ENCODE data around the gene KCNB1.

- TF ChIP-seq CTCF (IDR thresholded peaks at IDR 0.05) = no peak
- TF ChIP-seq POLR2A (IDR thresholded peaks at IDR 0.05) = no peak
- TF ChIP-seq POLR2AphosphoS5 (IDR thresholded peaks at IDR 0.05) = no peak
Measured at GRCh38 chr20:49324306-49324705, 158.2 kb downstream of the KCNB1 start.

All from breast epithelium (tissue), 3 donors.